Measurements from ENCODE around the gene ATP2B2.

ATP2B2 gene

DNA sequence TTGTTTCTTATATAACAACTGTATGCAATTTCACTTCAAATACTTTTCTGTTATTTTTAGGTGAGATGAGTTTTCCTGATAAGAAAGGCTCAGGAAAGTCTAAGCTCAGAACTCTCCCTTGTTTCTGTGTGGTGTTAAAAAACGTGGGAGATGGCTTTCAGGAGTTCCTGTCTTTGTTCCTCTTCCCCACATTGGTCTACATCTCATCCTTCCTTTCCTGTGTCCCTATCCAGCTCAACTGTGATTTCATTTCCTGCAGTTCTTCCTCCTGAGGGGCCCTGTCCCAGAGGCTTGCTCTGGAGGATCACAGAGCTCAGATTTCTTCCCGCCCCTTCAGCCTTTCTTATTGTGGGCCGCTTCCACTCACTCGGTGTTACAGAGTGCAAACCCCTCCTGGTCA is 195.7 kb downstream of the ATP2B2 start:
- Histone ChIP-seq H3K4me3 (no peak overlapping the region), H3K27ac (no peak overlapping the region)
- TF ChIP-seq, protein P1, sequence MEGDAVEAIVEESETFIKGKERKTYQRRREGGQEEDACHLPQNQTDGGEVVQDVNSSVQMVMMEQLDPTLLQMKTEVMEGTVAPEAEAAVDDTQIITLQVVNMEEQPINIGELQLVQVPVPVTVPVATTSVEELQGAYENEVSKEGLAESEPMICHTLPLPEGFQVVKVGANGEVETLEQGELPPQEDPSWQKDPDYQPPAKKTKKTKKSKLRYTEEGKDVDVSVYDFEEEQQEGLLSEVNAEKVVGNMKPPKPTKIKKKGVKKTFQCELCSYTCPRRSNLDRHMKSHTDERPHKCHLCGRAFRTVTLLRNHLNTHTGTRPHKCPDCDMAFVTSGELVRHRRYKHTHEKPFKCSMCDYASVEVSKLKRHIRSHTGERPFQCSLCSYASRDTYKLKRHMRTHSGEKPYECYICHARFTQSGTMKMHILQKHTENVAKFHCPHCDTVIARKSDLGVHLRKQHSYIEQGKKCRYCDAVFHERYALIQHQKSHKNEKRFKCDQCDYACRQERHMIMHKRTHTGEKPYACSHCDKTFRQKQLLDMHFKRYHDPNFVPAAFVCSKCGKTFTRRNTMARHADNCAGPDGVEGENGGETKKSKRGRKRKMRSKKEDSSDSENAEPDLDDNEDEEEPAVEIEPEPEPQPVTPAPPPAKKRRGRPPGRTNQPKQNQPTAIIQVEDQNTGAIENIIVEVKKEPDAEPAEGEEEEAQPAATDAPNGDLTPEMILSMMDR (IDR thresholded peaks at IDR 0.05), result no peak
- DNase-seq (ENCODE audit: low spot score), result no peak

DNA sequence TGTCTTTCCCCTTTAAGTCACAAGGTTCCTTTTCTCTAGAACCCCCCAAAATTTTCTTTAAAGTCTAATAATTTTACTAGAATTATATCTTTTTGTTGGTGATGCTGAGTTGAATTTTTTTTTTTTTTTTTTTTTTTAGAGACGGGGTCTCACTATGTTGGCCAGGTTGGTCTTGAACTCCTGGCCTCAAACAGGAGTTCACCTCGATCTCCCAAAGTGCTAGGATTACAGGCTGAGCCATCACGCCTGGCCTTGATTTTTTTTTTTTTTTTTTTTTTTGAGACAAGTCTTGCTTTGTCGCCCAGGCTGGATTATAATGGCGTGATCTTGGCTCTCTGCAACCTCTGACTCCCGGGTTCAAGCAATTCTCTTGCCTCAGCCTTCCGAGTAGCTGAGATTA is 196.7 kb downstream of the ATP2B2 start:
- H3K4me3 ChIP-seq, result no peak overlapping the region

GRCh38 chr3:10306156-10306555 is 199.2 kb downstream of the ATP2B2 start:
- DNase-seq (ENCODE audit: low spot score), result no peak
- no peak overlapping the region for H3K4me3 ChIP-seq
- no peak overlapping the region for H3K27ac ChIP-seq
- TF ChIP-seq, protein P1 (IDR thresholded peaks at IDR 0.05), result no peak

More for the DNA sequence above, 196.7 kb downstream of the ATP2B2 start:
- H3K27ac ChIP-seq, result no peak overlapping the region
- TF ChIP-seq, protein P1 (IDR thresholded peaks at IDR 0.05), result no peak
- DNase-seq (ENCODE audit: low spot score), result no peak

- no peak overlapping the region for H3K27ac ChIP-seq
- no peak for DNase-seq (ENCODE audit: low spot score)
- H3K4me3 ChIP-seq, result no peak overlapping the region
- TF ChIP-seq, protein P1 (IDR thresholded peaks at IDR 0.05), result no peak
These were observed 200.0 kb downstream of the ATP2B2 start for GRCh38 chr3:10305331-10305902.

DNA sequence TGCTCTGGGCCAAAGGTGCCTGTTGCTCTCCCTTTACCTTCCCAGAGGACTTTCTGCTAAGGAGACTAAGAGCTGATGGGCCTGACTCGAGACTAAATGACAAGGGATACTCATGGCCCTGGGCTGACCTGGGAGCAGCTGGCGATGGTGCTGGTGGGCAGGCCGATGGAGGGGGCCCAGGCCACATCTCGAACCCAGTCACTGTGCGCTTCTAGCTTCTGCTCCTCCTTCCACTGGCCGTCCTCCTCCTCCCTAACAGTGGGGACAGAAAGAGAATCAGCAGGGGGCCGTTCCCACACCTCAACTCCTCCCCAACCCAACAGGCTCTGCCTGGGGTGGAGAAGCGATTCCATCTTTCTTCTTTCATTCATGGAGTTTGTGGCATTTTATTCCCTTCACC is 200.5 kb downstream of the ATP2B2 start:
- Histone ChIP-seq H3K27ac (no peak overlapping the region), H3K4me3 (no peak overlapping the region)
- DNase-seq (ENCODE audit: low spot score), result no peak
- TF ChIP-seq, protein P1 (IDR thresholded peaks at IDR 0.05), result no peak

DNA sequence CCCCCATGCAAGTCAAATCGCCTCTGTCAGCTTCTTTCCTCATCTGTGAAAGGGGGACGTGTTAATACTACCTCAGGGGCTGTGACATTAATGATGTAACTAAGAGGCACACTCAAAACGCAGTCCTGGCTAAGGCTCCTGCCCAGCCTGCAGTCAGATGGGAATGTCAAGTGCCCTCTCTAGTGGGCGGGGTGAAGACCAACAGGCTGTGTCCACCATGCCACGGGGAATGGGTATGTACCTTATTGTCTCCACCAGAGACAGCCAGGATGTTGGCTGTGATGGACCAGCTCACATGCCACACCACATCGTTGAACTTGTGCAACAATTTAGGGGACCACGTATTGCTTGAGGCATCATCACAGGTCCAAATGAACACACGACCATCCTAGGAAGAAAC is 201.6 kb downstream of the ATP2B2 start:
- TF ChIP-seq, protein P1 (IDR thresholded peaks at IDR 0.05), result no peak
- DNase-seq (ENCODE audit: low spot score), result no peak
- no peak overlapping the region for H3K27ac ChIP-seq

GRCh38 chr3:10303105-10303504 is 202.3 kb downstream of the ATP2B2 start:
- H3K4me3 ChIP-seq, result no peak overlapping the region
- H3K27ac ChIP-seq, result no peak overlapping the region
- TF ChIP-seq, protein P1 (IDR thresholded peaks at IDR 0.05), result no peak
- no peak for DNase-seq (ENCODE audit: low spot score)

More for the DNA sequence above, 201.6 kb downstream of the ATP2B2 start:
- no peak overlapping the region for H3K4me3 ChIP-seq

All from coronary artery (tissue), 2 donors.